Measurements from ENCODE around the gene DGKB.

The DGKB gene

DNA sequence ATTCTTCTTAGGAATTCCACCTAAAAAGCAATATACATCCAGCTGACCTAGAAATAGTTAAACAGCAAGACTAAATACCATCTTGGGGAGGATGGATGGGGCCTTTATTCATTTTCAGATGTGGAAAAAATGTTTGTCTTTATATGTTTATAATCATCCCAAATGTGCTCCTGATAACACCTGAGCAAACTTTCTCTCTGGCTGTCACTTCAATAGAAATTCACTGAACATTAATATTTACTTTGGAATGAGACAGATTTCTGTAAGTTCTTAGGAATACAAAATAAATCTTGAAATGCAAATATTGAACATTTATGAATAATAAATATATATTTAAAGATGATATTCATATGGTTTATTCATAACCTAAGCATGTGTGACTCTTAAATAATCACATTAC, 185.4 kb downstream of the DGKB start:
- no peak for DNase-seq
- Mint-ChIP-seq H3K27me3 (no peaks in the 10 kb centered on the region), H3K27ac (no peak overlapping the region), H3K9me3 (no peaks in the 10 kb centered on the region), H3K4me3 (no peak overlapping the region), H3K4me1 (ENCODE audit: low read depth in 2 of 2) (no peaks in the 10 kb centered on the region), H3K36me3 (ENCODE audit: insufficient read depth) (no peaks in the 10 kb centered on the region)
- no peak for ATAC-seq (replicated peaks)

DNA sequence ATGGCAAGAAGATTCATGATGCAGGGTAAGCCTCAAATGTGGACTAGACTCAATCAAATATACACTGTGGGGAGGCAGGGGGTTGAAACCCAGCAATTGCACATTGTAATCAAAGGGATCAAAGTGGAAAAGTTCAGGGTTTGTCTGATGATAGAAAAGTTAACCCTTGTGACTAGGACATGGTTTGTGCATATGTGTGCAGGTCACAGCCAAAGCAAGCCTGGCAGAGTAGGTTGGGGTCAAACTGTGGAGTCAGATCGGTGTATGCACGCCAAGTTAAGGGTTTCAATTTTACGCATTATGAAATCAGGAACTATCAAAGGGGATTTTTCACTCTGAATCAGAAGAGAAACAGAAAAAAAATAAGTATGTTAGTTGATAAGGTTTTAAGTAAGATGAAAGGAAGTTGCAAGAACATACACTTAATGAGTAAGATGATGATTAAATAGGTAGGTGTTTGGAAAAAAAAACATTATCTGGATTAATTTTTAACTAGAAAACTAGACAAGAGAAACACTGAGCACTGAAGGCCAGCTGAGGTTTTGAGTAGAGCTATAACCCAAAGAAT, 188.3 kb downstream of the DGKB start:
- DNase-seq (no peak), ATAC-seq (replicated peaks) (no peak)
- Mint-ChIP-seq H3K27ac (no peak overlapping the region), H3K4me1 (ENCODE audit: low read depth in 2 of 2) (no peaks in the 10 kb centered on the region), H3K9me3 (no peaks in the 10 kb centered on the region), H3K36me3 (ENCODE audit: insufficient read depth) (no peaks in the 10 kb centered on the region), H3K27me3 (no peaks in the 10 kb centered on the region), H3K4me3 (no peak overlapping the region)

DNA sequence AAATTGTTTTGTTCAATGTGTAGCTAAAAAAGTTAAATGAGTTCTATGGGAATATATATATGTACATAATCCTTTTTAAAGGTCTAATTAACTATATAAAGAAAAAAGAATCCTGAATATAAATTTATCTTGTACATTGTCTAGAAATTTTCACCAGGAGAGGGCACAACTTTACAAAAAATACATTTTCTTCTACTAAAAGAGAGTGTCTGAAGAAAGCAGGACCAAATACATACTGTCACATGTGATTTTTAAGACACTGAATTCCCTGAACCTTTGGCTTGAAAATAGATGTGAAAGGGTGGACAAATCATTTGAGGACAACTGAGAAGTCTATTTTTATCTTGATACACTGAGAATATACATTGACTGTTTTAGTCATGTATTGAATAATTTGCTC, 204.3 kb downstream of the DGKB start:
- DNase-seq, result no peak
- Mint-ChIP-seq H3K27ac (peak overlapping the region in 1 of 2 donors; percentile 8), H3K9me3 (no peaks in the 10 kb centered on the region), H3K27me3 (peaks cover 0 to 5% of the 10 kb centered on the region in 2 donors), H3K4me3 (no peak overlapping the region), H3K36me3 (ENCODE audit: insufficient read depth) (no peaks in the 10 kb centered on the region), H3K4me1 (ENCODE audit: low read depth in 2 of 2) (no peaks in the 10 kb centered on the region)
- ATAC-seq (replicated peaks), result no peak

DNA sequence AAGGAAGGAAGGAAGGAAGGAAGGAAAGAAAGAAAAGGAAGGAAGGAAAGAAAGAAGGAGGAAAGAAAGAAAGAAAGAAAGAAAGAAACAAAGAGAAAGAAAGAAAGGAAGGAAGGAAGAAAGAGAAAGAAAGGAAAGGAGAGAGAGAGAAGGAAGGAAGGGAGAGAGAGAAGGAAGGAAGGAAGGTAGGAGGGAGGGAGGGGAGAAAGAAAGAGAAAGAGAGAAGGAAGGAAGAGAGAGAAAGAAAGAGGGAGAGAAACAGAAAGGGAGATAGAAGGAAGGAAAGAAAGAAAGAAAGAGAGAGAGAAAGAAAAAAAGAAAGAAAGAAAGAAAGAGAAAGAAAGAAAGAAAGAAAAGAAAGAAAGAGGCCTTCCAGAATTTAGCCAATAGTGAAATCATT, 204.9 kb downstream of the DGKB start:
- Mint-ChIP-seq H3K9me3 (no peaks in the 10 kb centered on the region), H3K4me3 (no peak overlapping the region), H3K36me3 (ENCODE audit: insufficient read depth) (no peaks in the 10 kb centered on the region), H3K27me3 (peaks cover 0 to 5% of the 10 kb centered on the region in 2 donors), H3K27ac (peak overlapping the region in 1 of 2 donors; percentile 8), H3K4me1 (ENCODE audit: low read depth in 2 of 2) (no peaks in the 10 kb centered on the region)
- ATAC-seq (replicated peaks), result no peak
- DNase-seq, result no peak

DNA sequence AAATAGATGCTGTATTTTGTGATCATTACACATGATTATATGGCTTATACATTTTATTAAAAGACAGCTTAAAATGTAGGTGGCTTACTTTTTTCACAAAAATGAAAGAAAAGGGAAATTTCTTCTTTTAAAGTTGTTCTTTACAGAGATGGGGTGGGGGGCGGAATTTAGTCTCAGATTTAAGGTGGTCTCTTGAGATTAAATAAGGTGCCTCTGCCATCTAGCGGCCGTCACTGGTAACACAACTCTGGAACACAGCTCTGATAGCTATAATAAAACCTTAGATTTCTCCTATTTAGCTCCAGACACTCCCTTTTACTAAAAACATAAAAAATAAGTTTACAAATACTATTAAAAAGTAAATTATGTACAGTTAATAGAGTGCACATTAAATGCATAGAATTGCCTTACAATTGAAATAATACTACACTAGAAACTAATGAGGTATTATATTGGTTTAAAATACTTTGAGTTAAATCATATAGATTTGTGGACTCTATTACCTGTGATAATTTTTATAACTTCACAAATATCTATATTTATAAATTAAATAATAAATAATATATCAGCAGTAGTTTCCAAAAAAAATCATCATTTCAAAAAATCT, 210.9 kb downstream of the DGKB start:
- Mint-ChIP-seq H3K36me3 (ENCODE audit: insufficient read depth) (no peaks in the 10 kb centered on the region), H3K27ac (no peak overlapping the region), H3K4me1 (ENCODE audit: low read depth in 2 of 2) (no peaks in the 10 kb centered on the region), H3K4me3 (no peak overlapping the region), H3K27me3 (no peaks in the 10 kb centered on the region), H3K9me3 (no peaks in the 10 kb centered on the region)
- ATAC-seq (replicated peaks), result peak; percentile 35
- peak; percentile 21 to 34 (median 23) for DNase-seq

DNA sequence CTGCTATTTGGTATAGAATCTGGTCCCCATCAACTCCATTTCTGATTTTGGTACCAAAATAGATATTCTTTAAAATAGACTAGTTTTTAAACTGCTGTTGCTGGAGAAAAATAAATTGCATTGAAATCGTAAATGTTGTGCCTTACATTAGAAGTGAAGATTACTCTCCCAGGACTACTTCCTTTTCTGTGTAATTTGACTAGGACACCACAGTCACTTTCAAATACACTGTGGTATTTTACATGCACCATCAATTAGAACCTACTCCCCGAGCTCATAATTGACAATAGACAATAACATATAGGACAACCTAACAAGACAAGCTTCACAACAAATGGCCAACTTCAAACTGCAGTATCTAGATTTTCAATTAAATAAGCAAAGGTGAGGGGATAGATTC, 211.5 kb downstream of the DGKB start:
- no peak for ATAC-seq (replicated peaks)
- H3K36me3 Mint-ChIP-seq (ENCODE audit: insufficient read depth), result no peaks in the 10 kb centered on the region
- no peaks in the 10 kb centered on the region for H3K27me3 Mint-ChIP-seq
- no peak overlapping the region for H3K27ac Mint-ChIP-seq
- H3K4me1 Mint-ChIP-seq (ENCODE audit: low read depth in 2 of 2), result no peaks in the 10 kb centered on the region
- no peaks in the 10 kb centered on the region for H3K9me3 Mint-ChIP-seq
- DNase-seq, result no peak
- no peak overlapping the region for H3K4me3 Mint-ChIP-seq

DNA sequence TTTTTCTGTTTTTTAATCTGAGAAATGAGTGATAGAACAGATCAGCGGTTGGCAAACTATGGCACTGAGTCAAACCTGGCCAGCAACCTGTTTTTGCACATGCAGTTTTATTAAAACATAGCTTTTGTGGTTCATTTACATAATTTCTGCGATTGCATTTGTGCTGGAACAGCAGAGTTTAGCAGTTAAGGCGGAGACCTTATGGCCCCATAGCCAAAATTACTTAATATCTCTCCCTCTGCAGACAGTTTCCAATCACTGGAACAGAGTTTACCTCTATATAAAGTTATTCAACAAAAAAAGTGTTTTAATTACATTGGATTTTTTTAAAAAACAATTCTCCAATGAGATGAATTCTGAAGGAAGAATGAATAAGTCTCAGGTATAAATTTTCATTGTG, 212.1 kb downstream of the DGKB start:
- Mint-ChIP-seq H3K4me3 (no peak overlapping the region), H3K27me3 (no peaks in the 10 kb centered on the region), H3K9me3 (no peaks in the 10 kb centered on the region), H3K36me3 (ENCODE audit: insufficient read depth) (no peaks in the 10 kb centered on the region), H3K4me1 (ENCODE audit: low read depth in 2 of 2) (no peaks in the 10 kb centered on the region), H3K27ac (no peak overlapping the region)
- ATAC-seq (replicated peaks) (no peak), DNase-seq (no peak)

DNA sequence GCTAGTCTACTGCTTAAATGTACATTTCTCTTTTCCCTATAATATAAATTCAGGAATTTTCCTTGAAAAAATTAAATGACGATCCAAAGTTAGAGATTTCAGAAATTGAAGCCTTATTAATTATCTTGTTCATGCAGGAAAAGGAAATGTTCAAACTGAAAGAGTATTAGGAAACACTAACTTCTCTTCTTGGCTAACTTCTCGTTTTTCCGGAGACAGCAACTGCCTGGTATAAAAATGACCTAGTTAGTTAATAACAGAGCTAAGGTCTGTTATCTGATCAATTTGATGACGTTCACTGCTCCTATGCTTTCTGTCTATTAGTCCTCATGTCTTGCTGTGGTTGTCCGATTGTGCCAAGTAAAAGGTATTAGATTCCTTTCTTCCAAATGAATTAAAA, 212.5 kb downstream of the DGKB start:
- no peaks in the 10 kb centered on the region for H3K4me1 Mint-ChIP-seq (ENCODE audit: low read depth in 2 of 2)
- ATAC-seq (replicated peaks) (no peak), DNase-seq (no peak)
- H3K27ac Mint-ChIP-seq, result no peak overlapping the region
- H3K27me3 Mint-ChIP-seq, result no peaks in the 10 kb centered on the region
- H3K36me3 Mint-ChIP-seq (ENCODE audit: insufficient read depth), result no peaks in the 10 kb centered on the region
- H3K9me3 Mint-ChIP-seq, result no peaks in the 10 kb centered on the region
- no peak overlapping the region for H3K4me3 Mint-ChIP-seq

DNA sequence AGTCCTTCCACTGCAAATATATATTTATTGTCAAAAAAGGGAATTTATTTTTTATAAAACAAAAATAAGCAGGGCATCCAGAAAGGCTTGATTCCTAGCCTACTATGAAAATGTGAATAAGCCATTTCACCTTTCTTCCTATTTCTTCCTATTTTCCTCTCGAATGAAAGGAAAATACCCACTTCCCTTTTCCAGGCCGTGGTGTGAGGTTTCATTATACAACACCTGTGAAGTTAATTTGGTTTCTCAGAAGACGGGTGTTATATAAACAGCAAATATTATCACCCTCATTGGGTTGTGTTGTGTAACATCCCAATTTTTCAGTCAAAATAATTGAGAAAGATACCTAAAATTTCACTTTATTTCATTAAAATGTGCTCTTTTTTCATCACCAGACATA, 214.3 kb downstream of the DGKB start:
- Mint-ChIP-seq H3K27me3 (no peaks in the 10 kb centered on the region), H3K4me1 (ENCODE audit: low read depth in 2 of 2) (no peaks in the 10 kb centered on the region), H3K4me3 (no peak overlapping the region), H3K27ac (no peak overlapping the region), H3K9me3 (no peaks in the 10 kb centered on the region), H3K36me3 (ENCODE audit: insufficient read depth) (no peaks in the 10 kb centered on the region)
- ATAC-seq (replicated peaks), result no peak
- no peak for DNase-seq

DNA sequence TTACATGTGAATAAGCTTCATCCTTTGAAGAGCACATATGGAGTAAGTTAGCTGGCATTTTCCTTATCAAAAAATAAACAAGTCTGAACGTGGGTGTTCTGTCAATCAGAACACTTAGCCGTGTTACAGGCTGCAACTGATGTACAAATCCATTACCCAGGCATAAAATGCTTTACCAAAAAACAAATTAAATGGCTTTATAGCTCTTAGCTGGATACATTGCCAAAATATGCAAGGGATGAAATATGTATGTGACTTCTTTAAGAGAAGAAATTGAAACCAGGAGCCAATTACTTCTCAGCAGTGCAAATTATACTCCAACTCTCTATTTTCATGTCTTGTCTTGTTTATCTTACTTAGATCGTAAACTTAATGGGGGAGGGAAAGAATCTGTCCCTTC, 214.8 kb downstream of the DGKB start:
- ATAC-seq (replicated peaks) (no peak), DNase-seq (no peak)
- Mint-ChIP-seq H3K4me1 (ENCODE audit: low read depth in 2 of 2) (no peaks in the 10 kb centered on the region), H3K27ac (no peak overlapping the region), H3K4me3 (no peak overlapping the region), H3K36me3 (ENCODE audit: insufficient read depth) (no peaks in the 10 kb centered on the region), H3K9me3 (no peaks in the 10 kb centered on the region), H3K27me3 (no peaks in the 10 kb centered on the region)

DNA sequence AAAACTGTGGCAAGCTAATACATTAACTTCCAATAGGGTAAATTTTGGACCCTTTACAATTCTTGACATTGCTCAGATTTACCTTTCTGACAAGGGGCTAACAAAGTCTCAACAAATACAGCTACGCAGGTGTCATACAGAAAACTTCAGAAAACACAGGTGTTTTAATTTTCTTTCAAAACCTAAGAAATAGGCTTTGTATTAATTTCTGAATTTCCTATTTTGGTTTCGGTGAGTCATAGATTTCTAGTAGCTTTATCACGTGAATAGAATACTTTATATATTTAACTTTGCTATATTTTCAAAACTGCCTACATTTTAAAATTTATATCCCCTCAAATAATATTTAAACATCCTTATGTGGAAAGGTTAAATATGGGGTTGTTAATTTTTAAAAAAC, 215.3 kb downstream of the DGKB start:
- ATAC-seq (replicated peaks) (no peak), DNase-seq (no peak)
- Mint-ChIP-seq H3K36me3 (ENCODE audit: insufficient read depth) (no peaks in the 10 kb centered on the region), H3K4me3 (no peak overlapping the region), H3K27ac (no peak overlapping the region), H3K9me3 (no peaks in the 10 kb centered on the region), H3K4me1 (ENCODE audit: low read depth in 2 of 2) (no peaks in the 10 kb centered on the region), H3K27me3 (no peaks in the 10 kb centered on the region)

DNA sequence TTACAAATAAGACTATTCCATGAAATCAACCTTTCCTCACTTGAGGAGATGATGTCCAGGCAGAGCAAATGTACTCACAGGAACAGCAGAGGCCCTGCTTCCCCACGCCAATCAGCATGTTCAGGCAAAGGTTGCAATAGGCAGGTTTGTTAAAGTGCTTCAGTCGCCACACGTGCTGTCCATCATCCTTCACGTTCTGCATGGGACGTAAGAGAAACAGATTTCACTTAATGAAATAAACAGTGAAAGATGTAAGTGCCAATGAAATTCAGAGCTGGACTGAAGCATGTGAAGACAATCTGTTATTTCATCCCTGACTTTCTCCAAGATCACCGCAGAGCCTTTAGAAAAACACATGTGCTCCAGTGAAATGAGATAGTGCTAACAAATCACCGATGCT, 217.4 kb downstream of the DGKB start:
- Mint-ChIP-seq H3K4me3 (no peak overlapping the region), H3K4me1 (ENCODE audit: low read depth in 2 of 2) (no peaks in the 10 kb centered on the region), H3K27ac (no peak overlapping the region), H3K9me3 (no peaks in the 10 kb centered on the region), H3K36me3 (ENCODE audit: insufficient read depth) (no peaks in the 10 kb centered on the region), H3K27me3 (no peaks in the 10 kb centered on the region)
- ATAC-seq (replicated peaks) (no peak), DNase-seq (no peak)

DNA sequence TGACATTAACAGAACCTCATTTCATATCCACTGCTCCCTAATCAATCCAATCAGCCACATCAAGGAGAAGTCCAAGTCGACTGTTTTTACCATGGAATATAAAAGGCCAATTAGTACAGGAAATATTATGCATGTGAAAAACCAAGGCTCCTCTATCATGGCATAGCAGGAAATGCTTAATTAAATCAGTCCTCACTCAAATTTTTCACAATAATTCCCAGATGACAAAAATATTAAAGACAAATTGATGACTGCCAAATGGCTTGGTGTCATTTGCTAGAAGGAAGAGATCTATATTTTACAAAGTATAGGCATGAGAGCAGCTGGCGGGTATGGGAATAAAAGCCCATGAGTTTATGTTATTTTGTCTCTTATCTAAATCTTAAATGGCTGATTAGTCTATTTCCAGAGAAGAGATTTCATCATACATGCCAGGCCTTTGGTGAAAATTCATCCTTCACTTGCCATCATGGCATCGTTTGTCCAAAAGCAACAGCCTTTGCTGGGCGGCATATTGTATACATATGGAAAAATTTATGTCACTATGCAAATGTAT, 219.6 kb downstream of the DGKB start:
- no peak for DNase-seq
- Mint-ChIP-seq H3K36me3 (ENCODE audit: insufficient read depth) (no peaks in the 10 kb centered on the region), H3K4me3 (no peak overlapping the region), H3K27ac (no peak overlapping the region), H3K4me1 (ENCODE audit: low read depth in 2 of 2) (no peaks in the 10 kb centered on the region), H3K9me3 (no peaks in the 10 kb centered on the region), H3K27me3 (no peaks in the 10 kb centered on the region)
- no peak for ATAC-seq (replicated peaks)

DNA sequence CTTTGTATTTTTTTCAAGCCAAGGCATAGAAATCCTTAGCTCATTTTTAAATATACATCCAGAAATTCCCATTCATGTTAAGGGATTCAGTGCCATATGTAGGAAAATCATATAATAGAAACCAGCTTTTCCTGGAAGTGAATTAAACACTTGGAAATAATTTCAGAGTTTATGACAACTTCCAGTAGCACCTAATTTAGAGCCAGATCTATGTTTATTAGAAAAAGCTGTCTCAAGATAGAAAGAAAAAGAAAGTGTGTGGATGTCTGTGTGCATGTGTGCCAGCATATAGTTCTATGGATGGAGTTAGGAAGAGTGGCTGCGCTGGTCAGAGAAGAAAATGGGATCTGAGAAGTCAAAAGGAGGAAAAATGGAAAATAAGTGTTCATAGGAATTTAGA, 225.7 kb downstream of the DGKB start:
- H3K4me1 Mint-ChIP-seq (ENCODE audit: low read depth in 2 of 2), result no peaks in the 10 kb centered on the region
- no peaks in the 10 kb centered on the region for H3K27me3 Mint-ChIP-seq
- no peaks in the 10 kb centered on the region for H3K9me3 Mint-ChIP-seq
- ATAC-seq (replicated peaks) (no peak), DNase-seq (no peak)
- H3K4me3 Mint-ChIP-seq, result no peak overlapping the region
- no peaks in the 10 kb centered on the region for H3K36me3 Mint-ChIP-seq (ENCODE audit: insufficient read depth)
- no peak overlapping the region for H3K27ac Mint-ChIP-seq

Data from effector memory CD8-positive, alpha-beta T cell (primary cell).